HCT116 (cell line): ENCODE results near the gene ICA1. TPM values are rescaled to one million over a fixed set of nuclear protein-coding genes. Genes with fewer than 3 reads are reported as not detected.

Source experiments
- ATAC-seq: fragments of 200-7000 bp; cut with Tn5 transposase; 2 replicates; pipeline ENCODE4 v1.9.1; 2020; ENCODE audit warnings: mild to moderate bottlenecking, moderate library complexity
- BruUV-seq: library from RNA; stranded (reverse); fragments of 400-500 nt; replicated peaks from 2 replicates; lab custom pipeline; 2021; lab: Mats Ljungman, UMichigan
- CTCF ChIA-PET: fragments of 300-600 bp; sonication (Branson Sonifier 250); formaldehyde crosslinking; loops from one replicate; lab custom pipeline; 2021; ENCODE audit warnings: antibody characterized with exemption; lab: Charles Lee
- POLR2A ChIA-PET: fragments of 300-600, 350-600 bp; sonication (Branson Sonifier 250); formaldehyde crosslinking; loops from one replicate; lab custom pipeline; 2021; ENCODE audit warnings: antibody characterized with exemption; lab: Charles Lee
- RAD21 ChIA-PET, 2 experiments: fragments of 300-600 bp; sonication (Branson Sonifier 250); formaldehyde crosslinking; loops; one replicate each; lab custom pipeline; 2023; ENCODE audit warnings: low total read pairs in 2 of 2; ENCODE audit not compliant: uncharacterized antibody in 2 of 2, unreplicated experiment in 2 of 2, low non-redundant PET in 1 of 2; lab: Charles Lee
- DNase-seq: peaks from one replicate; pipeline ENCODE4 v3.0.0-alpha.2; 2010; ENCODE audit warnings: low read depth, low spot score
- H2AFZ ChIP-seq: fragments of 200-600 bp; shearing (Covaris generic), sonication (generic); 2 replicates; pipeline ENCODE4 v1.6.1; 2017; ENCODE audit warnings: low read depth, mixed run types, mixed read lengths, antibody characterized with exemption, low read length; ENCODE audit not compliant: poor library complexity, severe bottlenecking
- H3K27ac ChIP-seq: 2 replicates; pipeline ENCODE4 v1.5.1; 2012; ENCODE audit warnings: low read depth, low read length
- H3K27me3 ChIP-seq: fragments of 200-600 bp; sonication (generic); 2 replicates; pipeline ENCODE4 v1.6.1; 2016; ENCODE audit warnings: mixed run types, low read length, mixed read lengths; ENCODE audit not compliant: insufficient read depth
- H3K36me3 ChIP-seq, 2 experiments: fragments of 200-500 bp in 1 of 2; fragments of 200-600 bp in 1 of 2; sonication (Bioruptor generic) in 1 of 2; sonication (generic) in 1 of 2; 2 replicates each; pipeline versions ENCODE4 v1.5.1 to v1.6.1; 2014 to 2016; ENCODE audit warnings: low read length in 2 of 2, inconsistent platforms in 1 of 2, mixed read lengths in 1 of 2, mixed run types in 1 of 2; ENCODE audit not compliant: insufficient read depth in 2 of 2, control insufficient read depth in 1 of 2
- H3K4me1 ChIP-seq, 2 experiments: fragments of 200-600 bp in 1 of 2; sonication (generic) in 1 of 2; 2 replicates each; pipeline versions ENCODE4 v1.5.1 to v1.6.1; 2012 to 2017; ENCODE audit warnings: low read length in 2 of 2, inconsistent platforms in 1 of 2, mild to moderate bottlenecking in 1 of 2, mixed read lengths in 1 of 2, mixed run types in 1 of 2, moderate library complexity in 1 of 2; ENCODE audit not compliant: insufficient read depth in 2 of 2, control insufficient read depth in 1 of 2
- H3K4me2 ChIP-seq: fragments of 200-600 bp; sonication (generic); 2 replicates; pipeline ENCODE4 v1.6.1; 2017; ENCODE audit warnings: mixed run types, low read length, mixed read lengths
- H3K4me3 ChIP-seq, 2 experiments: fragments of 200-600 bp in 1 of 2; sonication (generic) in 1 of 2; replicated peaks in 1 of 2; 2 replicates each; pipeline ENCODE4 v1.5.1; 2011 to 2016; ENCODE audit warnings: low read length in 2 of 2, control low read depth in 1 of 2, low read depth in 1 of 2, mild to moderate bottlenecking in 1 of 2, mixed read lengths in 1 of 2, mixed run types in 1 of 2
- H3K79me2 ChIP-seq: fragments of 200-600 bp; sonication (generic); 2 replicates; pipeline ENCODE4 v1.6.1; 2017; ENCODE audit warnings: mild to moderate bottlenecking, mixed run types, low read length, moderate library complexity, mixed read lengths; ENCODE audit not compliant: insufficient read depth
- H3K9ac ChIP-seq: fragments of 200-600 bp; sonication (generic); 2 replicates; pipeline ENCODE4 v1.6.1; 2016; ENCODE audit warnings: low read length, mixed read lengths
- H3K9me2 ChIP-seq: fragments of 200-600 bp; sonication (generic), shearing (Covaris generic); 2 replicates; pipeline ENCODE4 v1.6.1; 2017; ENCODE audit warnings: mixed run types, mild to moderate bottlenecking, moderate library complexity; ENCODE audit not compliant: insufficient read depth
- H3K9me3 ChIP-seq, 2 experiments: fragments of 200-500 bp in 1 of 2; fragments of 200-600 bp in 1 of 2; sonication (Bioruptor generic) in 1 of 2; sonication (generic) in 1 of 2; 2 replicates each; pipeline ENCODE4 v1.6.1; 2014 to 2017; ENCODE audit warnings: low read length in 2 of 2, mixed read lengths in 2 of 2, inconsistent platforms in 1 of 2, low read depth in 1 of 2, mild to moderate bottlenecking in 1 of 2, mixed run types in 1 of 2, moderate library complexity in 1 of 2; ENCODE audit not compliant: control insufficient read depth in 1 of 2, insufficient read depth in 1 of 2
- H4K20me1 ChIP-seq: fragments of 200-600 bp; sonication (generic), shearing (Covaris generic); 2 replicates; pipeline ENCODE4 v1.6.1; 2017; ENCODE audit warnings: mixed run types, mild to moderate bottlenecking, moderate library complexity; ENCODE audit not compliant: insufficient read depth
- EGR1 ChIP-seq: IDR thresholded peaks from 2 replicates; pipeline ENCODE4 v1.6.1; 2012; ENCODE audit warnings: low read depth
- EZH2 ChIP-seq: fragments of 200-600 bp; sonication (generic); IDR thresholded peaks from 2 replicates; pipeline ENCODE4 v1.6.1; 2017; ENCODE audit warnings: antibody characterized with exemption, mixed run types
- EZH2phosphoT487 ChIP-seq: fragments of 200-600 bp; IDR thresholded peaks from 2 replicates; pipeline ENCODE4 v1.6.1; 2018; ENCODE audit warnings: antibody characterized with exemption, borderline replicate concordance
- POLR2AphosphoS5 ChIP-seq: IDR thresholded peaks from 2 replicates; pipeline ENCODE4 v1.6.1; 2011; ENCODE audit warnings: mild to moderate bottlenecking, low read depth, low read length, moderate library complexity
- ZBTB33 ChIP-seq: IDR thresholded peaks from 2 replicates; pipeline ENCODE4 v1.6.1; 2011; ENCODE audit warnings: mild to moderate bottlenecking, low read length, moderate library complexity; ENCODE audit not compliant: insufficient replicate concordance; ENCODE audit errors: extremely low read depth
- ZNF274 ChIP-seq: fragments of 200-500 bp; sonication (Bioruptor generic); IDR thresholded peaks from 2 replicates; pipeline ENCODE4 v1.6.1; 2014; ENCODE audit warnings: mild to moderate bottlenecking, low read depth, low read length, inconsistent platforms
- intact Hi-C: fragments of 100-400 bp; cut with micrococcal nuclease; formaldehyde crosslinking; loops from 2 replicates; pipeline ENCODE4 v1.10.0; 2022
- total RNA-seq: library from RNA; stranded (reverse); gene quantifications from one replicate; pipeline ENCODE4 v1.2.1, GENCODE V29; 2021; ENCODE audit not compliant: unreplicated experiment

ICA1 gene
- total RNA-seq, 1 experiment from 2014 or later, result 16.4 TPM

- H3K27ac ChIP-seq, result no peak overlapping the region
- ATAC-seq (no peak), DNase-seq (no peak)
- H3K9me2 ChIP-seq, result no peaks in the 10 kb centered on the region
- H3K27me3 ChIP-seq, result no peaks in the 10 kb centered on the region
- no peaks in the 10 kb centered on the region for H3K36me3 ChIP-seq
- H4K20me1 ChIP-seq, result no peaks in the 10 kb centered on the region
- no TSS peak for BruUV-seq
- H3K79me2 ChIP-seq, result no peaks in the 10 kb centered on the region
- H2AFZ ChIP-seq, result no peak overlapping the region
- intact Hi-C loops, result no loop called here
- no peaks in the 10 kb centered on the region for H3K4me1 ChIP-seq
- no peak overlapping the region for H3K9ac ChIP-seq
- CTCF ChIA-PET, result no interaction called here
- RAD21 ChIA-PET, result no interaction called here
- POLR2A ChIA-PET, result no interaction called here
- no peak for TF ChIP-seq POLR2AphosphoS5
- TF ChIP-seq ZBTB33, result no peak
- TF ChIP-seq EGR1, result no peak
- no peak for TF ChIP-seq ZNF274
- no peak for TF ChIP-seq EZH2
- no peak for TF ChIP-seq EZH2phosphoT487
- H3K9me3 ChIP-seq, result no peaks in the 10 kb centered on the region
- no peak overlapping the region for H3K4me3 ChIP-seq
- no peak overlapping the region for H3K4me2 ChIP-seq
Measured at GRCh38 chr7:8128449-8129317, 133.3 kb downstream of the ICA1 start.
